Mesothelial cell of epicardium (in vitro differentiated cells): ENCODE results near the gene GOLT1A. TPM values are rescaled to one million over a fixed set of nuclear protein-coding genes. Genes with fewer than 3 reads are reported as not detected.

Experiments
- DNase-seq, 2 experiments: peaks; one replicate each; pipeline ENCODE4 v3.0.0; 2021; ENCODE audit warnings: low spot score in 2 of 2; ENCODE audit not compliant: unreplicated experiment in 2 of 2
- H3K27ac Mint-ChIP-seq: 2 replicates; pipeline ENCODE4 v1.8.0; 2021; ENCODE audit warnings: mixed read lengths
- H3K27me3 Mint-ChIP-seq: 2 replicates; pipeline ENCODE4 v1.8.0; 2021; ENCODE audit warnings: low read depth, mixed read lengths
- H3K36me3 Mint-ChIP-seq: 2 replicates; pipeline ENCODE4 v1.8.0; 2021; ENCODE audit warnings: mixed read lengths
- H3K4me1 Mint-ChIP-seq: 2 replicates; pipeline ENCODE4 v1.8.0; 2021; ENCODE audit warnings: mixed read lengths
- H3K4me3 Mint-ChIP-seq: 2 replicates; pipeline ENCODE4 v1.8.0; 2021; ENCODE audit warnings: mild to moderate bottlenecking, moderate library complexity, mixed read lengths
- H3K9me3 Mint-ChIP-seq: 2 replicates; pipeline ENCODE4 v1.8.0; 2021; ENCODE audit warnings: mixed read lengths
- total RNA-seq: library from RNA; stranded (reverse); gene quantifications from 3 replicates; pipeline ENCODE4 v1.2.1, GENCODE V29; 2021
- TF ChIP-seq, protein P1 (sequence below): fragments of 200-600 bp; sonication (generic); IDR thresholded peaks from one replicate; pipeline ENCODE4 v1.5.0; 2021; ENCODE audit warnings: antibody characterized with exemption; ENCODE audit not compliant: unreplicated experiment

Gene GOLT1A
- total RNA-seq, 1 donor from 2014 or later: 4.1 TPM

DNA sequence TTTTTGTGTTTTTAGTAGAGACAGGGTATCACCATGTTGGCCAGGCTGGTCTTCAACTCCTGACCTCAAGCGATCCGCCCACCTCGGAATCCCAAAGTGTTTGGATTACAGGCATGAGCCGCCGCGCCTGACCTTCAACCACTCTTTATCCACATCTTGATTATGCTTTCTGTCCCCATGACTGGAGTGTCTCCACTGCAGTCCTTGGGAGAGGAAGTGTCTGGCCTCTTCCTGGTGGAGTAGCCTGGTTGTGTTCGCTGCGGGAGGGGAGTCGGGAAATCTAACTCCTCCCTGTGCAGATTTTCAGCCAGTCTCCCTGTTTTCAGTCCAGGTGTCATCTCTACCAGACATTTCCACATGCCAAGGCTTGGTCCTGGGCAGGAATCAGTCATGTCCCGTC lies 27.2 kb downstream of the GOLT1A start:
- H3K4me1 Mint-ChIP-seq: peaks cover 19% of the 10 kb centered on the region
- DNase-seq: no peak
- no peak overlapping the region for H3K27ac Mint-ChIP-seq
- TF ChIP-seq, protein P1, sequence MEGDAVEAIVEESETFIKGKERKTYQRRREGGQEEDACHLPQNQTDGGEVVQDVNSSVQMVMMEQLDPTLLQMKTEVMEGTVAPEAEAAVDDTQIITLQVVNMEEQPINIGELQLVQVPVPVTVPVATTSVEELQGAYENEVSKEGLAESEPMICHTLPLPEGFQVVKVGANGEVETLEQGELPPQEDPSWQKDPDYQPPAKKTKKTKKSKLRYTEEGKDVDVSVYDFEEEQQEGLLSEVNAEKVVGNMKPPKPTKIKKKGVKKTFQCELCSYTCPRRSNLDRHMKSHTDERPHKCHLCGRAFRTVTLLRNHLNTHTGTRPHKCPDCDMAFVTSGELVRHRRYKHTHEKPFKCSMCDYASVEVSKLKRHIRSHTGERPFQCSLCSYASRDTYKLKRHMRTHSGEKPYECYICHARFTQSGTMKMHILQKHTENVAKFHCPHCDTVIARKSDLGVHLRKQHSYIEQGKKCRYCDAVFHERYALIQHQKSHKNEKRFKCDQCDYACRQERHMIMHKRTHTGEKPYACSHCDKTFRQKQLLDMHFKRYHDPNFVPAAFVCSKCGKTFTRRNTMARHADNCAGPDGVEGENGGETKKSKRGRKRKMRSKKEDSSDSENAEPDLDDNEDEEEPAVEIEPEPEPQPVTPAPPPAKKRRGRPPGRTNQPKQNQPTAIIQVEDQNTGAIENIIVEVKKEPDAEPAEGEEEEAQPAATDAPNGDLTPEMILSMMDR: no peak
- H3K4me3 Mint-ChIP-seq: no peak overlapping the region
- H3K27me3 Mint-ChIP-seq: peaks cover 40% of the 10 kb centered on the region
- no peaks in the 10 kb centered on the region for H3K9me3 Mint-ChIP-seq
- no peaks in the 10 kb centered on the region for H3K36me3 Mint-ChIP-seq

DNA sequence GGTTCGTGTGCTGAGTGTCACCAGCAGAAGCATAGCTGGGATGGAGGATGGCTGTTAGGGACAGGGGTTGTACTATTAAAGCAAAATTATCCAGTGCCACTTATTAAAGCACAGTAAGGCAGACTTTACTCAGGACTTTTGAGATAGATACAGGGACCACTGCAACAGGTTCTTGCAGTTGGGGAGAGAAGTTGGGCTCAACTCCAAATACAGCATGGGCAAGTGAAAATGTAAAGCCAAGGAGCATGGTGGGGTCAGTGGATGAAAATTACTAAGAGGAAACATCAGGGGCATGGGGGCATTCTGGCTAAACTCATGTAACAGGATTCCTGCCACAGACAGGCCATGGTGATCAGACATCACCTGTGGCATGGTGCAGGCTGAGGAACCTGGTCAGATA lies 32.7 kb downstream of the GOLT1A start:
- no peaks in the 10 kb centered on the region for H3K4me1 Mint-ChIP-seq
- no peak for DNase-seq
- no peaks in the 10 kb centered on the region for H3K36me3 Mint-ChIP-seq
- peaks cover 7% of the 10 kb centered on the region for H3K27me3 Mint-ChIP-seq
- H3K4me3 Mint-ChIP-seq: no peak overlapping the region
- H3K9me3 Mint-ChIP-seq: no peaks in the 10 kb centered on the region
- TF ChIP-seq, protein P1: no peak
- H3K27ac Mint-ChIP-seq: no peak overlapping the region

DNA sequence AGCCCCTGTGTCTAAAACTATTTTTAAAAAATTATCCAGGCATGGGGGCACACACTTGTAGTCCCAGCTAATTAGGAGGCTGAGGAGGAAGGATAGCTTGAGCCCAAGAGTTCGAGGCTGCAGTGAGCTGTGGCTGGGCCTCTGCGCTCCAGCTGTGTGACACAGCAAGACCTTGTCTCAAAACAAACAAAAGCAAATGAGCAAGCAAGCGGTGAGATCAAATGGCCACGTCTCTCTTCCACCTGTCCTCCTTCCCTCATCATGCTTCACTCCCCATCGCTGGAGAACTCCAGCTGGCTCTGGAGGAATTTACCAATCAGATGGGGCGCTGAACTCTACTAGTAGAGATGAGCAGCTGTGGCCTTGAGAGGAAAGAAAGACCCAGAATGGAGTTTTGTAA lies 33.7 kb downstream of the GOLT1A start:
- H3K27ac Mint-ChIP-seq: no peak overlapping the region
- no peaks in the 10 kb centered on the region for H3K9me3 Mint-ChIP-seq
- H3K27me3 Mint-ChIP-seq: peaks cover 7% of the 10 kb centered on the region
- no peak for DNase-seq
- no peak overlapping the region for H3K4me3 Mint-ChIP-seq
- TF ChIP-seq, protein P1: no peak
- H3K36me3 Mint-ChIP-seq: no peaks in the 10 kb centered on the region
- no peaks in the 10 kb centered on the region for H3K4me1 Mint-ChIP-seq

DNA sequence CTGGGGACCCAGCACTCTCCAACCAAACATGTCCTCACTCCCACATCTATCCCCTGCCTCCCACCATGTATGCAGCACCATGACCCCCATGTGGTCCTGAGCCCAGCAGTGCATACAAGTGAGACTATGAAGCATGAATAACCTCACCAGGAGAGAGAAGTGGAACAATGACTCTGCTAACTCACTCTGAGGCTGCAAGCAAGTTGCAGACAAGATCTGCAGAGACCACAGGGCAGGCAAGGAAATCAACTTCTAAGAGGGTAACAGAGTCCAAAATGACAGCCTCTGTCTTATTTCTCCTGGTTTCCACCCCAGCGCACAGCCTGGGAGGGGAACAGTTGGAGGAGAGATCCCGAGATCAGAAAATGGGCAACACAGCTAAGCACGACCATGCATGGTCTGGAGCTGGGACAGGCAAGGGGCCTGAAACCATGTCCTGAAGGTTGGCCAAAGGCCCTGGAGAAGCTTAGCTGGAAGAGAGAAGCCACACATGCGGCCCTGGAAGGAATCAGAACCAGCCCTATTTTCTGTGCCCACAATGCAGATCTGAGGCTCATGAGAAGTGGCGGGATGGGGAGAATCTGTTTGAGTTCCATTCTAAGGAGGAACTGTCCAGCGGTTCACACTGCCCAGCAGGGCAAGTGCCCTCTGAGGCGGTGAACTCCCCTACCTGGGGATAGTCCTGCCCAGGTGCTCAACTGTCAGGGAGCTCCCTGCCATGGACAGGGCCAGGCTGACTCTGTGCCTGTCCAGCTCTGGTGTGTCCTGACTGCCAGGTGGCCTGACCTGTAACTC lies 35.1 kb downstream of the GOLT1A start:
- Mint-ChIP-seq H3K4me1 (no peaks in the 10 kb centered on the region), H3K4me3 (no peak overlapping the region), H3K27me3 (peaks cover 7% of the 10 kb centered on the region), H3K9me3 (no peaks in the 10 kb centered on the region), H3K27ac (no peak overlapping the region), H3K36me3 (no peaks in the 10 kb centered on the region)
- DNase-seq: no peak
- TF ChIP-seq, protein P1: no peak

DNA sequence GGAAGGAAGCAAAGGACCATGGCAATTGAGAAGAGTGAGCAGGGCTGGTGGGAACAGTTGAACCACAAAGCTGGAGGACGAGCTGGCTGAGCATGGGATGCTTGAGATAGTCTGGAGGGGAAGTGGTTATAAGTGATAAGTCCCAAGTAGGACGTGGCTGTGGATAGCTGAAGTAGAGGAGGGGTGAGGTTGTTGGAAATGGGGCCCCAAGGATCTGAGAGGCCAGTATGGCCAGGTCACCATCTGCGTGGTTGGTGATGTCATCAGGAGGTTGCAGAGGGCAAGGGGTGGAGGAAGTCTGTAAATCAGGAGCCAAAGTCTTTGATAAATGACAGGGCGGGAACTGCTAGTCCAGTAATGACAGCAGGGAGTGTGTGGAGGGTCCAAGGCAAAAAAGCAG lies 36.7 kb downstream of the GOLT1A start:
- H3K27ac Mint-ChIP-seq: no peak overlapping the region
- no peak for DNase-seq
- H3K27me3 Mint-ChIP-seq: peaks cover 7% of the 10 kb centered on the region
- H3K4me1 Mint-ChIP-seq: peaks cover 4% of the 10 kb centered on the region
- H3K36me3 Mint-ChIP-seq: no peaks in the 10 kb centered on the region
- TF ChIP-seq, protein P1: no peak
- no peaks in the 10 kb centered on the region for H3K9me3 Mint-ChIP-seq
- no peak overlapping the region for H3K4me3 Mint-ChIP-seq
